Transverse colon (tissue), 4 donors: ENCODE data around the gene NECTIN1. TPM values are rescaled to one million over a fixed set of nuclear protein-coding genes. Genes with fewer than 3 reads are reported as not detected.

Experiments used
- DNase-seq: peaks from one replicate; pipeline ENCODE4 v3.0.0-alpha.2; 2019
- H3K27ac ChIP-seq, 4 donors: fragments of 200-600 bp; sonication (generic); 2 replicates each; pipeline ENCODE4 v1.5.1; 2016 to 2018; ENCODE audit warnings: inconsistent platforms in 4 of 4
- H3K27me3 ChIP-seq: fragments of 200-600 bp; sonication (generic); 2 replicates; pipeline ENCODE4 v1.5.1; 2017; ENCODE audit warnings: inconsistent platforms
- H3K36me3 ChIP-seq, 4 donors: fragments of 200-600 bp; sonication (generic); 2 replicates each; pipeline ENCODE4 v1.5.1; 2017 to 2019; ENCODE audit warnings: inconsistent platforms in 4 of 4
- H3K4me1 ChIP-seq, 4 donors: fragments of 200-600 bp; sonication (generic); 2 replicates each; pipeline ENCODE4 v1.5.1; 2017 to 2020; ENCODE audit warnings: inconsistent platforms in 4 of 4
- H3K4me3 ChIP-seq, 4 donors: fragments of 200-600 bp; sonication (generic); 1 replicate in 1 of 4; 2 replicates in 3 of 4; pipeline versions ENCODE4 v1.5.1 to v1.6.1; 2017 to 2019; ENCODE audit warnings: inconsistent platforms in 4 of 4
- H3K9me3 ChIP-seq, 2 donors: fragments of 200-600 bp; sonication (generic); 2 replicates each; pipeline ENCODE4 v1.5.1; 2017 to 2019; ENCODE audit warnings: inconsistent platforms in 2 of 2
- EP300 ChIP-seq: sonication (generic); formaldehyde crosslinking; IDR thresholded peaks from one replicate; pipeline ENCODE4 v1.6.1; 2017; ENCODE audit warnings: antibody characterized with exemption, low read depth
- POLR2A ChIP-seq: fragments of 450-650 bp; IDR thresholded peaks from one replicate; pipeline ENCODE4 v1.6.1; 2016; ENCODE audit warnings: antibody characterized with exemption, mild to moderate bottlenecking, moderate library complexity
- POLR2AphosphoS5 ChIP-seq, 3 donors: sonication (generic); formaldehyde crosslinking; IDR thresholded peaks; one replicate each; pipeline ENCODE4 v1.6.1; 2016; ENCODE audit warnings: antibody characterized with exemption in 3 of 3
- WGBS, 2 donors: methylation state at CpG; one replicate each; pipeline ENCODE4 v1.1.5; 2018; ENCODE audit warnings: low coverage in 1 of 2; 5-methylcytosine and 5-hydroxymethylcytosine counted together
- in situ Hi-C, 4 donors: fragments of 200-750 bp; cut with MboI; loops; one replicate each; pipeline versions ENCODE4 v1.15.0 to v1.15.1; 2017; ENCODE audit warnings: low sequenced_read_pairs in 3 of 4, low pct_ligation_motif_present in 1 of 4, low pct_unique_long_range_greater_than_20kb in 1 of 4
- intact Hi-C: fragments of 100-400 bp; cut with DNase I; formaldehyde crosslinking; loops from one replicate; pipeline ENCODE4 v1.15.1; 2023; ENCODE audit warnings: low total_unique reads
- total RNA-seq, 4 donors: library from RNA; depleted of rRNA; stranded (reverse); fragments of >200 nt; gene quantifications; one replicate each; pipeline ENCODE4 v1.1.0, GENCODE V29; 2016
- TF ChIP-seq, protein P1 (sequence below), 5 experiments: fragments of 200-600 bp in 3 of 5; fragments of 450-650 bp in 2 of 5; sonication (generic) in 3 of 5; IDR thresholded peaks; 1 replicate in 2 of 5; 2 replicates in 3 of 5; pipeline ENCODE4 v1.5.1; 2016 to 2017; ENCODE audit warnings: antibody characterized with exemption in 5 of 5, inconsistent platforms in 3 of 5, mild to moderate bottlenecking in 2 of 5, moderate library complexity in 1 of 5

The NECTIN1 gene
- total RNA-seq, 4 donors from 2014 or later, result 11.0 to 71.2 (median 12.6) TPM

DNA sequence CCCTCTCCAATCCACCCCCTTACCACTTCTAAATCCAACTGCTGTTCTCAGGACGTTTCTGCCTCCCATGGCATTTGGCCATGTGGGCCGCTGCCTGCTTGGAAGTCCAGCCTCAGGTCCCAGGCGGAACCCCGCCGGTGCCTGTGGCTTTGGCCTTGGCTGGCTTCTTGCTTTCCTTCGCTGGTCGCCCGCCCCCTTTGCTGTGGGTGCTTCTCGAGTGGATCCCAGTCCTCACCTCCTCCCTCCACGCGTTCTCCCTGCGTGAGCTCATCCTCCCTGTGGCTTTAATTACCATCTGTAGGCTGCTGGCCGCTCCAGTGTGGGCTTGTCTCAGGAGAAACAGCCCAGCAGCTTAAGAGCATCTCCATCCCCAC, 111.7 kb downstream of the NECTIN1 start:
- Histone ChIP-seq H3K4me1 (no peaks in the 10 kb centered on the region), H3K27ac (no peak overlapping the region), H3K27me3 (peaks cover 5% of the 10 kb centered on the region), H3K36me3 (no peaks in the 10 kb centered on the region), H3K9me3 (no peaks in the 10 kb centered on the region), H3K4me3 (no peak overlapping the region)
- intact Hi-C loops (no loop called here), in situ Hi-C loops (no loop called here)
- WGBS, 2 donors, result 85% methylated on average over 13 of the region's 13 CpGs; no CpG with 5 or more reads in 1 of the 2 donors
- TF ChIP-seq POLR2AphosphoS5 (IDR thresholded peaks at IDR 0.05), result no peak
- no peak for TF ChIP-seq EP300
- TF ChIP-seq POLR2A, result no peak
- TF ChIP-seq, protein P1, sequence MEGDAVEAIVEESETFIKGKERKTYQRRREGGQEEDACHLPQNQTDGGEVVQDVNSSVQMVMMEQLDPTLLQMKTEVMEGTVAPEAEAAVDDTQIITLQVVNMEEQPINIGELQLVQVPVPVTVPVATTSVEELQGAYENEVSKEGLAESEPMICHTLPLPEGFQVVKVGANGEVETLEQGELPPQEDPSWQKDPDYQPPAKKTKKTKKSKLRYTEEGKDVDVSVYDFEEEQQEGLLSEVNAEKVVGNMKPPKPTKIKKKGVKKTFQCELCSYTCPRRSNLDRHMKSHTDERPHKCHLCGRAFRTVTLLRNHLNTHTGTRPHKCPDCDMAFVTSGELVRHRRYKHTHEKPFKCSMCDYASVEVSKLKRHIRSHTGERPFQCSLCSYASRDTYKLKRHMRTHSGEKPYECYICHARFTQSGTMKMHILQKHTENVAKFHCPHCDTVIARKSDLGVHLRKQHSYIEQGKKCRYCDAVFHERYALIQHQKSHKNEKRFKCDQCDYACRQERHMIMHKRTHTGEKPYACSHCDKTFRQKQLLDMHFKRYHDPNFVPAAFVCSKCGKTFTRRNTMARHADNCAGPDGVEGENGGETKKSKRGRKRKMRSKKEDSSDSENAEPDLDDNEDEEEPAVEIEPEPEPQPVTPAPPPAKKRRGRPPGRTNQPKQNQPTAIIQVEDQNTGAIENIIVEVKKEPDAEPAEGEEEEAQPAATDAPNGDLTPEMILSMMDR (IDR thresholded peaks at IDR 0.05), result no peak
- DNase-seq, result no peak

DNA sequence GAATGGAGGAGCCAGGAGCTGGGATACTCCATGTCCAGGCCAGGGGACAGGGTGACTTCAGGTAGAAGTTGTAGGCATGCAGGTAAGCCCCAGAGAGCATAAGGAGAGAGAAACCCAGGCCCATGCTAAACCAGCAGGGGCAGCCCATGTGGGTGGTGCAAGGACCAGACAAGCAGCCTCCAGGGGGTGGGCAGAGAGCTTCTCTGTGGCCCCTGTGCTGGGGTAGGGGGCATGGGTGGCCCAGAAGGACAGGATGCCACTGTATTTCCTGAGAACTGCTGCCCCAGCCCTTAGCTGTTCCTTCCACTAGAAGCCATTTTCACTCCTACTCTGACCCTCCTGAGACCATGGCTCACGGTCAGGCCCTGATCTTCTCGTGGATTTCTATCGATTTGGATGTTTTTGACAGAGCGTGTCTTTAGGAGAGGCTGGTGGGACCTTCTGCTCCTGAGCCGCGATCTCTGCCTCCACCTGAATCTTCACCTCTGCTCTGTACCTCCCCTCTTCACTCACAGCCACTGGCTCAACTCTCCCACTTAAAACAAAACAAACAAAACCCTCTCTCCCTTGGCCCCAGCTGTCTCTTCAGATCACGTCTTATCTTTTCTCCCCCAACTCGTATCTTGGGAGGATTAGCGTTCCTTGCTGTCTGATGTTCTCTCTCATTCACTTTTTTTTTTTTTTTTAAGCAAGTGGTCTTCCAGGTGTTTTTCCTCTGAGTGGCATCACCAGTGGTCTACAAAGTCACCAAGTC, 112.2 kb downstream of the NECTIN1 start:
- 85 to 95% methylated on average over 8 to 9 of the region's 9 CpGs for WGBS, 2 donors
- intact Hi-C loops (no loop called here), in situ Hi-C loops (no loop called here)
- TF ChIP-seq, protein P1 (IDR thresholded peaks at IDR 0.05), result no peak
- TF ChIP-seq POLR2AphosphoS5 (IDR thresholded peaks at IDR 0.05), result no peak
- Histone ChIP-seq H3K9me3 (no peaks in the 10 kb centered on the region), H3K36me3 (no peaks in the 10 kb centered on the region), H3K4me1 (no peaks in the 10 kb centered on the region), H3K27me3 (peaks cover 5% of the 10 kb centered on the region), H3K27ac (no peak overlapping the region), H3K4me3 (no peak overlapping the region)
- no peak for DNase-seq

DNA sequence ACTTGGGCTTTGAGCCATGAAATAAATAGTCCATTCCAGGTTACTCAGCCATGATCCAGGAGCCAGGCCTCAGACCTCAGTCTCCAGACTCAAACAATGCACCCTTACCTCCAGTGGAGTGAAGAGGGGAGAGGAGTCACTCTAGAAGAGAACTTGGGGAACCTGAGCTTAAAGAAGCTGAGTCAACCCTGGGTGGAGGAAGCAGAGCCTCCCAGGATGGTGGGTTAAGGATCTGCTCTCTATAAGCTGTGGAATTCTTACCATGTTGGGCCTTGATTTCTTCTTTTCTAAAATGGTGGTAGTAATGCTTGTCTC, 113.2 kb downstream of the NECTIN1 start:
- Histone ChIP-seq H3K27ac (no peak overlapping the region), H3K27me3 (peaks cover 5% of the 10 kb centered on the region), H3K36me3 (no peaks in the 10 kb centered on the region), H3K9me3 (no peaks in the 10 kb centered on the region), H3K4me1 (no peaks in the 10 kb centered on the region), H3K4me3 (no peak overlapping the region)
- intact Hi-C loops (no loop called here), in situ Hi-C loops (no loop called here)
- no peak for DNase-seq
- TF ChIP-seq EP300, result no peak
- TF ChIP-seq POLR2AphosphoS5 (IDR thresholded peaks at IDR 0.05), result no peak
- no peak for TF ChIP-seq POLR2A
- TF ChIP-seq, protein P1 (IDR thresholded peaks at IDR 0.05), result no peak

DNA sequence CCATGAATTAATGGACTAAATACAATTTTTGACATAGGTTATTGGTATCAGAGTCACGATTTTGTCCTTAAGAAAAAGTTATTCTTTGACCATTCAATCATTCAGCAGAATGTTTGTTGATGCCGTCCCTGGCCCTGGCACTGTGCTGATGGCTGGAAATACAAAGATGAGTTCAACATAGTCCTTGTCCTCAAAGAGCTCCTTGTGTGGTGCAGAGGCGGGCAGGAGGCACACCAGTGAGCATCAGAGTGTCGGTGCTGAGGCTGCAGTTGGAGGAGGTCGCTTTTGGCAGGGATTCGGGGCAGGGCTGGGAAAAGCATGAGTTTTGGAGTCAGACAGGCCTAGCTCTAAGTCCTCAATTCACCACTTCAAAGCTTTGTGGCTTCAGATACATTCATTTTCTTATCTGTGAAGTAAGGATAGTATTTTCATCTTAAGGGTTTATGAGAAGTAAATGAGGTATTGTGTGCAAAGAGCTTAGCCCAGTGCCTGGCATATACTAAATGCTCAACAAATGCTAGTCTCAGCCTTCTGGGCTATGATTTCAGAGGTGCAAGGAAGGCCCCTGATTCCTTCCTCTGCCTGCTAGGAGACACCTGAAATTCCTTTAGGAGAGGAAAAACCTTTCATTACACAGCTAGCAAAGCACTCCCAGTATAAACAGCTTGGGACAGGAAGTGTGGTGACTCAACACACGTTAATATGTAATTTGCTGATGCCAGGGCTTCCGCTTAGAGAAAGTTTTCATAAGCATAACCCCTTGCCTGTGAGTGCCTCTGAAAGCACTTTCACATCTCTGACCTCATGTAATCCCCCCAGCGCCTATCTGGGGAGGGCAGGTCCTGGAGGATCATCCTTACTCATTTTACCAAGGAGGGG, 113.8 kb downstream of the NECTIN1 start:
- Histone ChIP-seq H3K9me3 (no peaks in the 10 kb centered on the region), H3K27ac (no peak overlapping the region), H3K27me3 (peaks cover 5% of the 10 kb centered on the region), H3K4me3 (no peak overlapping the region), H3K36me3 (no peaks in the 10 kb centered on the region), H3K4me1 (no peaks in the 10 kb centered on the region)
- in situ Hi-C loops (no loop called here), intact Hi-C loops (no loop called here)
- 62 to 68% methylated on average over 5 to 9 of the region's 9 CpGs for WGBS, 2 donors
- TF ChIP-seq, protein P1 (IDR thresholded peaks at IDR 0.05), result no peak
- no peak for TF ChIP-seq POLR2AphosphoS5 (IDR thresholded peaks at IDR 0.05)
- TF ChIP-seq POLR2A, result no peak
- TF ChIP-seq EP300, result no peak
- no peak for DNase-seq
